Choroid plexus epithelial cell (primary cell): ENCODE measurements around the gene SKP2.
A peak's percentile ranks its signal among the peaks of the same experiment; 100 is the strongest.

Source experiments
- DNase-seq: peaks from one replicate; pipeline ENCODE4 v3.0.0-alpha.2; 2010; ENCODE audit warnings: low read depth
- H3K4me3 ChIP-seq: 2 replicates; pipeline ENCODE4 v1.5.1; 2011; ENCODE audit warnings: low read depth, mild to moderate bottlenecking, control low read depth, low read length, moderate library complexity
- CTCF ChIP-seq: conservative IDR thresholded peaks from 2 replicates; pipeline ENCODE4 v1.5.1; 2011; ENCODE audit warnings: low read depth, mild to moderate bottlenecking, control low read depth, inconsistent platforms, low read length, moderate library complexity

The SKP2 gene

GRCh38 chr5:36150676-36151433, 1.1 kb upstream of the SKP2 start:
- no peak for TF ChIP-seq CTCF
- peak; percentile 57 for DNase-seq
- peak overlapping the region; percentile 75 for H3K4me3 ChIP-seq

GRCh38 chr5:36152324-36153297, 700 bp downstream of the SKP2 start:
- no peak for TF ChIP-seq CTCF
- H3K4me3 ChIP-seq, result peak overlapping the region; percentile 75
- DNase-seq, result peak; percentile 54

- TF ChIP-seq CTCF, result no peak
- peak overlapping the region; percentile 75 for H3K4me3 ChIP-seq
- DNase-seq, result no peak
Measured at GRCh38 chr5:36153298-36153677, 1.4 kb downstream of the SKP2 start.

- TF ChIP-seq CTCF, result no peak
- H3K4me3 ChIP-seq, result no peak overlapping the region
- no peak for DNase-seq
Measured at GRCh38 chr5:36153726-36154125, 1.8 kb downstream of the SKP2 start.

GRCh38 chr5:36155291-36155690, 3.4 kb downstream of the SKP2 start:
- DNase-seq, result no peak
- no peak overlapping the region for H3K4me3 ChIP-seq
- no peak for TF ChIP-seq CTCF

GRCh38 chr5:36156121-36156601, 4.2 kb downstream of the SKP2 start:
- TF ChIP-seq CTCF, result no peak
- DNase-seq, result no peak

More at GRCh38 chr5:36156121-36156601, 4.2 kb downstream of the SKP2 start:
- H3K4me3 ChIP-seq, result no peak overlapping the region
